IMR-90 (cell line): Measurements from ENCODE around the gene C7orf25. TPM values are rescaled to one million over a fixed set of nuclear protein-coding genes. Genes with fewer than 3 reads are reported as not detected.

Experiments
- ATAC-seq: fragments of 200-7000 bp; cut with Tn5 transposase; 2 replicates; pipeline ENCODE4 v1.9.1; 2020; ENCODE audit warnings: low read depth, mild to moderate bottlenecking, moderate library complexity
- BruUV-seq: library from RNA; stranded (reverse); fragments of 400-500 nt; replicated peaks from 2 replicates; lab custom pipeline; 2021; lab: Mats Ljungman, UMichigan
- CTCF ChIA-PET: fragments of 300-600 bp; formaldehyde crosslinking; extraction: SDS; loops from one replicate; lab custom pipeline; 2021; ENCODE audit warnings: antibody characterized with exemption; lab: Yijun Ruan, JAX
- POLR2A ChIA-PET: fragments of 300-600 bp; sonication (Branson Sonifier 250); formaldehyde crosslinking; loops from one replicate; lab custom pipeline; 2022; ENCODE audit warnings: antibody characterized with exemption; ENCODE audit not compliant: unreplicated experiment; lab: Charles Lee
- DNase-seq: peaks from one replicate; pipeline ENCODE4 v3.0.0; 2013
- H2AFZ ChIP-seq: replicated peaks from 2 replicates; pipeline ENCODE3; 2013; ENCODE audit warnings: low read length, mild to moderate bottlenecking; ENCODE audit not compliant: poor library complexity
- H2AK5ac ChIP-seq: 2 replicates; pipeline ENCODE4 v1.6.1; 2013; ENCODE audit warnings: low read depth, low read length, inconsistent platforms
- H2AK9ac ChIP-seq: replicated peaks from 2 replicates; pipeline ENCODE3; 2013; ENCODE audit warnings: mild to moderate bottlenecking, low read depth, low read length, moderate library complexity; ENCODE audit not compliant: poor library complexity
- H2BK120ac ChIP-seq: 2 replicates; pipeline ENCODE4 v1.6.1; 2013; ENCODE audit warnings: low read depth, low read length, inconsistent platforms
- H2BK15ac ChIP-seq: 3 replicates; pipeline ENCODE4 v1.6.1; 2013; ENCODE audit warnings: low read depth, low read length, inconsistent platforms
- H2BK20ac ChIP-seq: 2 replicates; pipeline ENCODE4 v1.6.1; 2013; ENCODE audit warnings: low read depth, mild to moderate bottlenecking, inconsistent platforms, low read length, moderate library complexity
- H2BK5ac ChIP-seq: 2 replicates; pipeline ENCODE4 v1.6.1; 2013; ENCODE audit warnings: mild to moderate bottlenecking, low read depth, low read length, inconsistent platforms; ENCODE audit not compliant: poor library complexity, severe bottlenecking
- H3K14ac ChIP-seq: replicated peaks from 2 replicates; pipeline ENCODE4 v1.6.1; 2013; ENCODE audit warnings: low read depth, low read length, inconsistent platforms
- H3K18ac ChIP-seq: 2 replicates; pipeline ENCODE4 v1.6.1; 2013; ENCODE audit warnings: low read depth, low read length, control low read depth
- H3K23ac ChIP-seq: 2 replicates; pipeline ENCODE4 v1.6.1; 2013; ENCODE audit warnings: low read depth, low read length, inconsistent platforms
- H3K27ac ChIP-seq: 2 replicates; pipeline ENCODE4 v1.5.1; 2013; ENCODE audit warnings: mild to moderate bottlenecking, control low read depth, low read length; ENCODE audit not compliant: insufficient read depth
- H3K27me3 ChIP-seq: 2 replicates; pipeline ENCODE4 v1.6.1; 2013; ENCODE audit warnings: low read length; ENCODE audit not compliant: control insufficient read depth, insufficient read depth
- H3K36me3 ChIP-seq: 2 replicates; pipeline ENCODE4 v1.6.1; 2013; ENCODE audit warnings: low read length, mixed read lengths; ENCODE audit not compliant: control insufficient read depth, insufficient read depth
- H3K4ac ChIP-seq: 2 replicates; pipeline ENCODE4 v1.6.1; 2013; ENCODE audit warnings: low read depth, low read length, inconsistent platforms
- H3K4me1 ChIP-seq: 2 replicates; pipeline ENCODE4 v1.6.1; 2013; ENCODE audit warnings: low read length, mixed read lengths; ENCODE audit not compliant: control insufficient read depth, insufficient read depth
- H3K4me2 ChIP-seq: 2 replicates; pipeline ENCODE4 v1.6.1; 2013; ENCODE audit warnings: low read depth, mild to moderate bottlenecking, control low read depth, low read length, moderate library complexity
- H3K4me3 ChIP-seq: 2 replicates; pipeline ENCODE4 v1.5.1; 2013; ENCODE audit warnings: low read depth, mild to moderate bottlenecking, control low read depth, low read length, moderate library complexity; ENCODE audit not compliant: insufficient read depth
- H3K56ac ChIP-seq: 2 replicates; pipeline ENCODE4 v1.6.1; 2013; ENCODE audit warnings: low read length, inconsistent platforms; ENCODE audit not compliant: insufficient read depth; ENCODE audit errors: extremely low read depth
- H3K79me1 ChIP-seq, 2 experiments: 2 replicates each; pipeline ENCODE4 v1.6.1; 2013; ENCODE audit warnings: low read length in 2 of 2, inconsistent platforms in 1 of 2, low read depth in 1 of 2
- H3K9ac ChIP-seq: 2 replicates; pipeline ENCODE4 v1.6.1; 2013; ENCODE audit warnings: low read depth, low read length, control low read depth
- H3K9me1 ChIP-seq: 2 replicates; pipeline ENCODE4 v1.6.1; 2013; ENCODE audit warnings: low read length, inconsistent platforms; ENCODE audit not compliant: insufficient read depth
- H3K9me3 ChIP-seq: 2 replicates; pipeline ENCODE4 v1.6.1; 2013; ENCODE audit warnings: low read length; ENCODE audit not compliant: control insufficient read depth, insufficient read depth
- H4K20me1 ChIP-seq: 2 replicates; pipeline ENCODE4 v1.6.1; 2013; ENCODE audit warnings: low read length, inconsistent platforms; ENCODE audit not compliant: insufficient read depth
- H4K5ac ChIP-seq: 2 replicates; pipeline ENCODE4 v1.6.1; 2013; ENCODE audit warnings: mild to moderate bottlenecking, low read depth, low read length, control low read depth
- H4K8ac ChIP-seq, 2 experiments: 2 replicates each; pipeline ENCODE4 v1.6.1; 2013; ENCODE audit warnings: low read depth in 2 of 2, low read length in 2 of 2, control low read depth in 1 of 2, inconsistent platforms in 1 of 2
- H4K91ac ChIP-seq: 2 replicates; pipeline ENCODE4 v1.6.1; 2013; ENCODE audit warnings: low read depth, low read length, inconsistent platforms; ENCODE audit not compliant: insufficient read depth
- BHLHE40 ChIP-seq: fragments of 150-350 bp; IDR thresholded peaks from 2 replicates; pipeline ENCODE4 v1.6.1; 2016; ENCODE audit warnings: mild to moderate bottlenecking, low read depth, low read length
- CEBPB ChIP-seq: IDR thresholded peaks from 2 replicates; pipeline ENCODE4 v1.6.1; 2012; ENCODE audit warnings: low read depth, low read length, improper control_type of control experiment
- CHD1 ChIP-seq: IDR thresholded peaks from 2 replicates; pipeline ENCODE4 v1.6.1; 2012; ENCODE audit warnings: low read depth, low read length, improper control_type of control experiment
- FOS ChIP-seq: fragments of 150-350 bp; IDR thresholded peaks from 2 replicates; pipeline ENCODE4 v1.6.1; 2016; ENCODE audit warnings: low read depth, low read length
- MAFK ChIP-seq: IDR thresholded peaks from 2 replicates; pipeline ENCODE4 v1.6.1; 2012; ENCODE audit warnings: low read depth, low read length, improper control_type of control experiment
- MAZ ChIP-seq: IDR thresholded peaks from 2 replicates; pipeline ENCODE4 v1.6.1; 2012; ENCODE audit warnings: low read depth, mild to moderate bottlenecking, low read length, improper control_type of control experiment, moderate library complexity, borderline replicate concordance
- MXI1 ChIP-seq: IDR thresholded peaks from 2 replicates; pipeline ENCODE4 v1.6.1; 2012; ENCODE audit warnings: low read depth, mild to moderate bottlenecking, low read length, moderate library complexity, borderline replicate concordance
- NFE2L2 ChIP-seq: fragments of 150-350 bp; IDR thresholded peaks from 2 replicates; pipeline ENCODE4 v1.6.1; 2016; ENCODE audit warnings: low read depth, mild to moderate bottlenecking, low read length
- POLR2A ChIP-seq: IDR thresholded peaks from 2 replicates; pipeline ENCODE4 v1.6.1; 2012; ENCODE audit warnings: mild to moderate bottlenecking, low read depth, low read length
- RAD21 ChIP-seq: IDR thresholded peaks from 2 replicates; pipeline ENCODE4 v1.6.1; 2012; ENCODE audit warnings: low read length, improper control_type of control experiment
- RCOR1 ChIP-seq: IDR thresholded peaks from 2 replicates; pipeline ENCODE4 v1.6.1; 2012; ENCODE audit warnings: mild to moderate bottlenecking, low read length, improper control_type of control experiment; ENCODE audit not compliant: insufficient replicate concordance
- RFX5 ChIP-seq: IDR thresholded peaks from 2 replicates; pipeline ENCODE4 v1.8.0; 2012; ENCODE audit warnings: low read depth, mild to moderate bottlenecking, low read length, moderate library complexity
- SMC3 ChIP-seq: fragments of 150-350 bp; IDR thresholded peaks from 2 replicates; pipeline ENCODE4 v1.6.1; 2016; ENCODE audit warnings: low read depth, mild to moderate bottlenecking, antibody characterized with exemption, low read length, moderate library complexity
- WGBS, 2 experiments: methylation state at CpG; one replicate each; pipeline versions ENCODE4 v1.1.5 to v1.1.7; 2013; ENCODE audit warnings: missing lambda C conversion rate in 2 of 2; ENCODE audit not compliant: insufficient read length in 1 of 2; ENCODE audit errors: extremely low coverage in 2 of 2; 5-methylcytosine and 5-hydroxymethylcytosine counted together
- dilution Hi-C: fragments of 300-500 bp; cut with HindIII; formaldehyde crosslinking; loops from one replicate; pipeline ENCODE4 v1.14.3; 2018; ENCODE audit warnings: low sequenced_read_pairs; ENCODE audit not compliant: unreplicated experiment
- in situ Hi-C: fragments of 300-500 bp; cut with MboI; formaldehyde crosslinking; loops from 3 replicates; pipeline ENCODE4 v1.14.3; 2019; ENCODE audit warnings: low sequenced_read_pairs, inconsistent platforms, mixed read lengths
- intact Hi-C: fragments of 100-400 bp; cut with micrococcal nuclease; formaldehyde crosslinking; loops from 2 replicates; pipeline ENCODE4 v1.10.0; 2022
- polyA plus RNA-seq, 3 experiments: library from polyadenylated mRNA; depleted of rRNA; stranded (reverse); fragments of >200 nt; gene quantifications; 2 replicates each; pipeline ENCODE4 v1.2.3, GENCODE V29; 2012; ENCODE audit warnings: low replicate concordance in 1 of 3
- total RNA-seq: library from RNA; depleted of rRNA; stranded (reverse); fragments of >200 nt; gene quantifications from 2 replicates; pipeline ENCODE4 v1.2.3, GENCODE V29; 2012
- TF ChIP-seq, protein P1 (sequence below): conservative IDR thresholded peaks from 2 replicates; pipeline ENCODE4 v1.5.1; 2012; ENCODE audit warnings: mild to moderate bottlenecking, low read depth, low read length, improper control_type of control experiment
- TF ChIP-seq, protein P2 (sequence below): fragments of 150-350 bp; IDR thresholded peaks from 2 replicates; pipeline ENCODE4 v1.6.1; 2016; ENCODE audit warnings: low read depth, mild to moderate bottlenecking, low read length, moderate library complexity, borderline replicate concordance
- TF ChIP-seq, protein P3 (sequence below): fragments of 150-350 bp; IDR thresholded peaks from 2 replicates; pipeline ENCODE4 v1.6.1; 2017; ENCODE audit warnings: mild to moderate bottlenecking, antibody characterized with exemption, low read length, low read depth

C7orf25 gene
- total and polyA plus RNA-seq, 2 of the 4 experiments (the other 2 are of a cell fraction) = 4.5 to 6.1 TPM

DNA sequence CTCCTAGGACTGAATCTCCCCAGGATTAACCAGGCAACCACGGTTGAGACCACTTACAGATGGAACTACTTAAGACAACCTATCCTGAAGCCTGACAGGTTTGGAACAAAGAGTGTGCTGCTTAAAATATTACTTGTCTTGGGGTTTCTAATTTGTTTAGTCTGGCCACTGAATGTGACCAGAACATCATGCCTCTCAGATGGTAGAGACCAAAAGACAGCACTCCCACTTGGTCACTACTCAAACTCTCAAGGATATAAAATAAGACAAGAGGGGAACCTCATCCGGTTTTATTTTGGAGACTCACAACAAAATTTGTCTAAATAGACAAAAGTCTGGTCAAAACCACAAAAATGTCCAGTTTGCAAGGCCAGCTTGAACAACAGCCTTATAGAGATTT is 35.7 kb upstream of the C7orf25 start:
- dilution Hi-C loops = loop anchor here (25.0 kb wide), 1 partner anchor 290 kb away; no protein-coding TSS in a partner anchor
- ATAC-seq (no peak), DNase-seq (no peak)
- H3K27me3 ChIP-seq = 0 out of 2 replicates have a peak, but pooled peaks cover 1% of the 10 kb centered on the region
- H4K8ac ChIP-seq = no peak overlapping the region
- H3K9me1 ChIP-seq = no peaks in the 10 kb centered on the region
- TF ChIP-seq, protein P1, sequence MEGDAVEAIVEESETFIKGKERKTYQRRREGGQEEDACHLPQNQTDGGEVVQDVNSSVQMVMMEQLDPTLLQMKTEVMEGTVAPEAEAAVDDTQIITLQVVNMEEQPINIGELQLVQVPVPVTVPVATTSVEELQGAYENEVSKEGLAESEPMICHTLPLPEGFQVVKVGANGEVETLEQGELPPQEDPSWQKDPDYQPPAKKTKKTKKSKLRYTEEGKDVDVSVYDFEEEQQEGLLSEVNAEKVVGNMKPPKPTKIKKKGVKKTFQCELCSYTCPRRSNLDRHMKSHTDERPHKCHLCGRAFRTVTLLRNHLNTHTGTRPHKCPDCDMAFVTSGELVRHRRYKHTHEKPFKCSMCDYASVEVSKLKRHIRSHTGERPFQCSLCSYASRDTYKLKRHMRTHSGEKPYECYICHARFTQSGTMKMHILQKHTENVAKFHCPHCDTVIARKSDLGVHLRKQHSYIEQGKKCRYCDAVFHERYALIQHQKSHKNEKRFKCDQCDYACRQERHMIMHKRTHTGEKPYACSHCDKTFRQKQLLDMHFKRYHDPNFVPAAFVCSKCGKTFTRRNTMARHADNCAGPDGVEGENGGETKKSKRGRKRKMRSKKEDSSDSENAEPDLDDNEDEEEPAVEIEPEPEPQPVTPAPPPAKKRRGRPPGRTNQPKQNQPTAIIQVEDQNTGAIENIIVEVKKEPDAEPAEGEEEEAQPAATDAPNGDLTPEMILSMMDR = no peak
- TF ChIP-seq RCOR1 (no peak), MXI1 (no peak), NFE2L2 (no peak), FOS (no peak), RFX5 (no peak), RAD21 (no peak), POLR2A (no peak), MAZ (no peak), SMC3 (no peak), CEBPB (no peak), BHLHE40 (no peak), MAFK (no peak), CHD1 (no peak)
- TF ChIP-seq, protein P2, sequence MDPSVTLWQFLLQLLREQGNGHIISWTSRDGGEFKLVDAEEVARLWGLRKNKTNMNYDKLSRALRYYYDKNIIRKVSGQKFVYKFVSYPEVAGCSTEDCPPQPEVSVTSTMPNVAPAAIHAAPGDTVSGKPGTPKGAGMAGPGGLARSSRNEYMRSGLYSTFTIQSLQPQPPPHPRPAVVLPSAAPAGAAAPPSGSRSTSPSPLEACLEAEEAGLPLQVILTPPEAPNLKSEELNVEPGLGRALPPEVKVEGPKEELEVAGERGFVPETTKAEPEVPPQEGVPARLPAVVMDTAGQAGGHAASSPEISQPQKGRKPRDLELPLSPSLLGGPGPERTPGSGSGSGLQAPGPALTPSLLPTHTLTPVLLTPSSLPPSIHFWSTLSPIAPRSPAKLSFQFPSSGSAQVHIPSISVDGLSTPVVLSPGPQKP = no peak
- TF ChIP-seq, protein P3, sequence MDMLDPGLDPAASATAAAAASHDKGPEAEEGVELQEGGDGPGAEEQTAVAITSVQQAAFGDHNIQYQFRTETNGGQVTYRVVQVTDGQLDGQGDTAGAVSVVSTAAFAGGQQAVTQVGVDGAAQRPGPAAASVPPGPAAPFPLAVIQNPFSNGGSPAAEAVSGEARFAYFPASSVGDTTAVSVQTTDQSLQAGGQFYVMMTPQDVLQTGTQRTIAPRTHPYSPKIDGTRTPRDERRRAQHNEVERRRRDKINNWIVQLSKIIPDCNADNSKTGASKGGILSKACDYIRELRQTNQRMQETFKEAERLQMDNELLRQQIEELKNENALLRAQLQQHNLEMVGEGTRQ = no peak
- in situ Hi-C loops = loop anchor here (10.0 to 25.0 kb wide), 2 partner anchors 777 to 890 kb away; partner anchors contain the start of gene COA1
- no peak overlapping the region for H2AK9ac ChIP-seq
- H2AK5ac ChIP-seq = no peak overlapping the region
- H3K4me3 ChIP-seq = no peak overlapping the region
- ChIA-PET POLR2A (no interaction called here), CTCF (interaction anchor here (0.7 to 1.6 kb wide), 2 partner anchors 11 to 492 kb away, joined by 3 to 5 read pairs; no protein-coding TSS in a partner anchor)
- no peak overlapping the region for H2BK20ac ChIP-seq
- H3K4me2 ChIP-seq = no peak overlapping the region
- H4K5ac ChIP-seq = no peak overlapping the region
- no peak overlapping the region for H2BK5ac ChIP-seq
- no peaks in the 10 kb centered on the region for H3K36me3 ChIP-seq
- no peaks in the 10 kb centered on the region for H3K4me1 ChIP-seq
- no peak overlapping the region for H2AFZ ChIP-seq
- H3K79me1 ChIP-seq = no peaks in the 10 kb centered on the region
- H3K27ac ChIP-seq = no peak overlapping the region
- H3K18ac ChIP-seq = no peak overlapping the region
- H3K23ac ChIP-seq = no peak overlapping the region
- no peak overlapping the region for H3K14ac ChIP-seq
- H4K20me1 ChIP-seq = no peaks in the 10 kb centered on the region
- no peak overlapping the region for H3K9ac ChIP-seq
- H4K91ac ChIP-seq = no peak overlapping the region
- H2BK15ac ChIP-seq = no peak overlapping the region
- WGBS, 2 experiments = no CpG with 5 or more reads among the region's 2 CpGs
- H2BK120ac ChIP-seq = no peak overlapping the region
- H3K9me3 ChIP-seq = no peaks in the 10 kb centered on the region
- intact Hi-C loops = no loop called here
- no TSS peak for BruUV-seq
- H3K56ac ChIP-seq = no peak overlapping the region
- no peak overlapping the region for H3K4ac ChIP-seq
